GM20000 (cell line): Measurements from ENCODE around the gene SKA2.
"Not testable (repeated sequence)": the region's sequence is repeated elsewhere in the genome, so short reads cannot be mapped to it uniquely, and the experiment has no call there.

ENCODE experiments used
- DNase-seq: peaks from one replicate; pipeline ENCODE4 v3.0.0; 2012; ENCODE audit warnings: low spot score
- TF ChIP-seq, protein P1 (sequence below): IDR thresholded peaks from 2 replicates; pipeline ENCODE4 v1.5.1; 2012; ENCODE audit warnings: mild to moderate bottlenecking, control low read depth; ENCODE audit errors: extremely low read depth, missing control alignments

Gene SKA2

DNA sequence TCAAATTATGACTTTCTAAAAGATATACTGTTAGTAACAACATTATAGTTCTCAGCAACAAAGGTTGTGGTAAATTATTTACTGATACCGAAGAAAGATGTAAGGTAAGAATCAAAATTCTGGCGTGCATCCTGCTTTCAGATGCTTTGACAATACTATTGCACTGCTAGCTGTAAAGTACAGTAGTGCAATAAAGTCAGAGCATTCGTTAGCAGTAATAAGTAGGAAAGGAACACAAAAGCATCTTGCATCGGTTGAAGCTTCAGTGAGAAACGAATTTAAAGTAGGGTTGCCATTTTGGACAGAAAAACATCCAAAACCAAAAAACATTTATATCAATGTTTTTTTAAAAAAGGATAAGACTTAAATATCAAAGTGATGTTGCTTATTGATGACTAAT lies 4.0 kb downstream of the SKA2 start:
- TF ChIP-seq, protein P1, sequence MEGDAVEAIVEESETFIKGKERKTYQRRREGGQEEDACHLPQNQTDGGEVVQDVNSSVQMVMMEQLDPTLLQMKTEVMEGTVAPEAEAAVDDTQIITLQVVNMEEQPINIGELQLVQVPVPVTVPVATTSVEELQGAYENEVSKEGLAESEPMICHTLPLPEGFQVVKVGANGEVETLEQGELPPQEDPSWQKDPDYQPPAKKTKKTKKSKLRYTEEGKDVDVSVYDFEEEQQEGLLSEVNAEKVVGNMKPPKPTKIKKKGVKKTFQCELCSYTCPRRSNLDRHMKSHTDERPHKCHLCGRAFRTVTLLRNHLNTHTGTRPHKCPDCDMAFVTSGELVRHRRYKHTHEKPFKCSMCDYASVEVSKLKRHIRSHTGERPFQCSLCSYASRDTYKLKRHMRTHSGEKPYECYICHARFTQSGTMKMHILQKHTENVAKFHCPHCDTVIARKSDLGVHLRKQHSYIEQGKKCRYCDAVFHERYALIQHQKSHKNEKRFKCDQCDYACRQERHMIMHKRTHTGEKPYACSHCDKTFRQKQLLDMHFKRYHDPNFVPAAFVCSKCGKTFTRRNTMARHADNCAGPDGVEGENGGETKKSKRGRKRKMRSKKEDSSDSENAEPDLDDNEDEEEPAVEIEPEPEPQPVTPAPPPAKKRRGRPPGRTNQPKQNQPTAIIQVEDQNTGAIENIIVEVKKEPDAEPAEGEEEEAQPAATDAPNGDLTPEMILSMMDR: no peak
- no peak for DNase-seq

GRCh38 chr17:59149841-59150511 lies 5.0 kb downstream of the SKA2 start:
- no peak for DNase-seq
- TF ChIP-seq, protein P1: no peak

DNA sequence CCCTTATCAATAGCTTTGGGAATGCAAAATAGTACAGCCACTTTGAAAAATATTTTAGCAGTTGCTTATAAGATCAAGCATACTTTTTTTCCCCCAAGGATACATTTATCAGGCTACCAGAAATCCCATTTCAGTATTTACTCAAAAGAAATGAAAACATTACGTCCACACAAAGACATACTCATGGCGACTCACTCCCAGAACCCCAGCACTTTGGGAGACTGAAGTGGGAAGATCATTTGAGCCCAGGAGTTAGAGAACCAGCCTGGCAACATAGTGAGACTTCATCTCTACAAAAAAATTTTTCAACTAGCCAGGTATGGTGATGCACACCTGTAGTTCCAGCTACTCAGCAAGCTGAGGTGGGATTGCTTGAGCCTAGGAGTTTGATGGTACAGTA lies 5.9 kb downstream of the SKA2 start:
- no peak for DNase-seq
- TF ChIP-seq, protein P1: no peak

- no peak for DNase-seq
Measured at GRCh38 chr17:59145571-59146096, 9.4 kb downstream of the SKA2 start.

GRCh38 chr17:59141860-59142259 lies 13.1 kb downstream of the SKA2 start:
- TF ChIP-seq, protein P1: no peak
- DNase-seq: no peak

More at GRCh38 chr17:59145571-59146096, 9.4 kb downstream of the SKA2 start:
- TF ChIP-seq, protein P1: no peak

GRCh38 chr17:59139939-59140338 lies 15.0 kb downstream of the SKA2 start:
- TF ChIP-seq, protein P1: no peak
- DNase-seq: no peak

DNA sequence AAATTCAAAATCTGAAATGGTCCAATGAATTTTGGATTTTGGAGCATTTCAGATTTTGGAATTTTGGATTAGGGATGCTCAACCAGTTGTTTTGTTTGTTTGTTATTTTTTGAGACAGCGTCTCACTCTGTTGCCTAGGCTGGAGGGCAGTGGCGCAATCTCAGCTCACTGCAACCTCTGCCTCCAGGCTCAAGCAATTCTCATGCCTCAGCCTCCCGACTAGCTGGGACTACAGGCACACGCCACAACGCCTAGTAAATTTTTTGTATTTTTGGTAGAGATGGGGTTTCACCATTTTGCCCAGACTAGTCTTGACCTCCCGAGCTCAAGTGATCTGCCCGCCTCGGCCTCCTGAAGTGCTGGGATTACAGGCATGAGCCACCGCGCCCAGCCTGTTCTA lies 16.6 kb downstream of the SKA2 start:
- not testable (repeated sequence) for DNase-seq

DNA sequence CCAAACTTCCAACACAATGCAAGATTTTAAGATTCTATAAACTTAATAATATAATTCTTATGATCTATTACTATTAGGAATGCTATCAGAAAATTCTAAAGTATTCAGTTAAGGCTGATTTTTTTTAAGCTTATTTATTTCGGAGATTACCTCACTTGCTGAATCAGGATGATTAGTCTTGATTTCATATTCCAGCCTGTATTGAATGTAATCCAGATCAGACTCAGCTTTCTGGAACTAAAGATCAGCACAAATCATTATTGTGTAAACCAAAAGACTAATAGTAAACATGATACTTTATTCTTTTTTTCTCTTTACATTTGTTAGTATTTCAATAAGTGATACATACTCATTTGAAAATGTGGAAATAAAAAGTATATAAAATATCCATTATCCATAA lies 23.9 kb downstream of the SKA2 start:
- DNase-seq: no peak

More for the DNA sequence above, 23.9 kb downstream of the SKA2 start:
- TF ChIP-seq, protein P1: no peak
